HG03039 (cell line): ENCODE data around the gene FOXE1.

Experiments
- ATAC-seq: cut with Tn5 transposase; IDR thresholded peaks from one replicate; pipeline ENCODE4 v1.9.1; 2021; ENCODE audit warnings: mild to moderate bottlenecking, moderate library complexity; ENCODE audit not compliant: unreplicated experiment

FOXE1 gene

GRCh38 chr9:97864396-97864795 is 11.4 kb downstream of the FOXE1 start:
- ATAC-seq, result no peak

GRCh38 chr9:97866300-97866699 is 13.3 kb downstream of the FOXE1 start:
- no peak for ATAC-seq

- ATAC-seq, result no peak
These were observed 13.8 kb downstream of the FOXE1 start for GRCh38 chr9:97866848-97867247.

- ATAC-seq, result no peak
These were observed 15.8 kb downstream of the FOXE1 start for GRCh38 chr9:97868859-97869258.

GRCh38 chr9:97873425-97873824 is 20.4 kb downstream of the FOXE1 start:
- ATAC-seq, result no peak

- ATAC-seq, result no peak
These were observed 20.9 kb downstream of the FOXE1 start for GRCh38 chr9:97873882-97874281.

- ATAC-seq, result no peak
These were observed 21.6 kb downstream of the FOXE1 start for GRCh38 chr9:97874624-97875023.

GRCh38 chr9:97875111-97875510 is 22.1 kb downstream of the FOXE1 start:
- ATAC-seq, result no peak

GRCh38 chr9:97876061-97876460 is 23.0 kb downstream of the FOXE1 start:
- no peak for ATAC-seq

GRCh38 chr9:97880336-97880735 is 27.3 kb downstream of the FOXE1 start:
- ATAC-seq, result no peak

GRCh38 chr9:97889941-97890887 is 37.2 kb downstream of the FOXE1 start:
- no peak for ATAC-seq

- no peak for ATAC-seq
These were observed 38.7 kb downstream of the FOXE1 start for GRCh38 chr9:97891736-97892135.

GRCh38 chr9:97892421-97892820 is 39.4 kb downstream of the FOXE1 start:
- no peak for ATAC-seq

GRCh38 chr9:97895211-97895610 is 42.2 kb downstream of the FOXE1 start:
- ATAC-seq, result no peak

GRCh38 chr9:97895695-97896332 is 42.8 kb downstream of the FOXE1 start:
- no peak for ATAC-seq

GRCh38 chr9:97900103-97900737 is 47.2 kb downstream of the FOXE1 start:
- ATAC-seq, result no peak

GRCh38 chr9:97900738-97901565 is 47.9 kb downstream of the FOXE1 start:
- no peak for ATAC-seq

GRCh38 chr9:97903177-97903576 is 50.2 kb downstream of the FOXE1 start:
- no peak for ATAC-seq

GRCh38 chr9:97904725-97905124 is 51.7 kb downstream of the FOXE1 start:
- no peak for ATAC-seq

- no peak for ATAC-seq
These were observed 52.2 kb downstream of the FOXE1 start for GRCh38 chr9:97905228-97905627.
